GM21360 (cell line): ENCODE data around the gene SDHAF2.

Source experiments
- ATAC-seq: cut with Tn5 transposase; IDR thresholded peaks from one replicate; pipeline ENCODE4 v1.9.1; 2021; ENCODE audit warnings: mild to moderate bottlenecking, moderate library complexity; ENCODE audit not compliant: unreplicated experiment

SDHAF2 gene

DNA sequence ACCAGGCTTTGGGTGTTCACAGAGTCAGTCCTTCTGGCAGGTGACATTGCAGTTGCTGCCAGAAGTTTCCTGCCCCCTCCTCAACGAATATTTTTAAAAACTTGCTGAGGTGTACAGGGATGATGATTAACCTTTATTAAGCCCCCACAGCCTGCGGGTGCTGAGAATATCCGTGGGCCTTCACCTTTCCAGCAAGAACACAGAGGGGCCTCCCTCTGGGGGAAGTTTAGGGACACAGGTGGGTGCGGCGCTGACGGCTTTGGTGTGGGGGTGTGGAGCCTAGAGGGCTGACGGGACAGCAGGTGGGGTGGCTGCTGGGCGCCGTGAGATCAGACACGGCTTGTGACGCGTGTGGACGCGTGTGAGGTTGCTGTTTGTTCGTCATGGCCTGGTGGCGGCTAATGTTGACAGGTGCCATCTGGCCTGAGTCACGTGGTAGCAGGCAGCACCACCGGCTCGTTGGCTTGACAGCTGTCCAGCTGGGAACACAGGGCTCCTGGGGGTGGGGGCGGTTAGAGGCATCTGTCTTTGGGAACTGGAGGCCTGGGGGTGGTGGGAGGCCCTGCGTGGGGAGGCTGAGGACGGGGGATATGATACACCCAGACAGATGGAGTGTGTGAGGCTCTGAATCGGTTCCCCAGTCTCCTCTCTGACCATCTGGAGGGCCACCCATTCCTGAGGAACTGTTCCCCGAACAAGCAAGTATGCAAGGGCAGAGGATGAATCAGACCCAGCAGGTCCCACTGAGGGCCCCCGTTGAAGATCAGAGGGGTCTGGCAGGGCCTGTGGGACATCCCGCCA lies 66.1 kb downstream of the SDHAF2 start:
- no peak for ATAC-seq
